ENCODE data around the gene LDLRAD3.

DNA sequence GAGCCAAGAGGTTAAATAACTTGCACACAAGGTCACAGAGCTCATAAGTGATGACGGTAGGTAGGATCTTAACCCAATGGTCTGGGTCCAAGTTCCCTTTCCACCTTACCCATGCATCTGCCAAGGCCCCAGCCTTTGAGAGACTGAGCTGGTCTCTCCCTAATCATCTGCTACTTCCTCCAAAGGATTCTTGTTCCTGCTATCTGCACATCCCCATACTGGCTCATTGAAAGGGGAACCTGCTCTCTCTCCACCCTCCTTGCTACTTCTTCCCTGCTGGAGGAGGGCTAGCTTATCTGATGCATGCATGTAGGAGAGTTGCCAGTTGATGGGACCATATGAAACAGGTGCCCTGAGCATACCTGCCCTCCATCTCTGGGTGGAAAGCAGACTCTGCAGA lies 297.6 kb downstream of the LDLRAD3 start:
- TF ChIP-seq GATA2 (IDR thresholded peaks at IDR 0.05; ENCODE audit: low read depth, low read length) (no peak), GATA3 (IDR thresholded peaks at IDR 0.05; ENCODE audit: low read depth, low read length) (no peak)

Measured in SH-SY5Y (cell line).